DOHH2 (cell line): ENCODE measurements around the gene METTL2B.

Experiments used
- EZH2phosphoT487 ChIP-seq: fragments of 200-600 bp; sonication (generic); IDR thresholded peaks from 2 replicates; pipeline ENCODE4 v1.6.1; 2017; ENCODE audit warnings: borderline replicate concordance, mild to moderate bottlenecking, antibody characterized with exemption, low read length, moderate library complexity, mixed read lengths
- TF ChIP-seq, protein P1 (sequence below): fragments of 200-600 bp; sonication (generic); IDR thresholded peaks from one replicate; pipeline ENCODE4 v1.5.1; 2014; ENCODE audit warnings: antibody characterized with exemption, mild to moderate bottlenecking, low read depth, low read length; ENCODE audit not compliant: poor library complexity, severe bottlenecking

DNA sequence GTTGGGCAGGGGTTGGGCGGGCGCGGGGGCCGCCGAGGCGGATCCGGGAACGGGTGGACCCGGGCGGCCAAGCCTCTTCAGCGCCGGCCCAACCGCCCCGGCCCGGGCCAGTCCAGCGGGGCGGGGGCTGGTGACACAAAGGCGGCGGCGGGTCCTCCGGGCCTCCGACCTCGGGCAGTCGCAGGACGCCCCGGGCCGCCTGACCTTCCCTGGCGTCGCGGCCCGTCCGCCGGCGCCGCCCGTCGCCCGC is 54.2 kb downstream of the METTL2B start:
- TF ChIP-seq, protein P1, sequence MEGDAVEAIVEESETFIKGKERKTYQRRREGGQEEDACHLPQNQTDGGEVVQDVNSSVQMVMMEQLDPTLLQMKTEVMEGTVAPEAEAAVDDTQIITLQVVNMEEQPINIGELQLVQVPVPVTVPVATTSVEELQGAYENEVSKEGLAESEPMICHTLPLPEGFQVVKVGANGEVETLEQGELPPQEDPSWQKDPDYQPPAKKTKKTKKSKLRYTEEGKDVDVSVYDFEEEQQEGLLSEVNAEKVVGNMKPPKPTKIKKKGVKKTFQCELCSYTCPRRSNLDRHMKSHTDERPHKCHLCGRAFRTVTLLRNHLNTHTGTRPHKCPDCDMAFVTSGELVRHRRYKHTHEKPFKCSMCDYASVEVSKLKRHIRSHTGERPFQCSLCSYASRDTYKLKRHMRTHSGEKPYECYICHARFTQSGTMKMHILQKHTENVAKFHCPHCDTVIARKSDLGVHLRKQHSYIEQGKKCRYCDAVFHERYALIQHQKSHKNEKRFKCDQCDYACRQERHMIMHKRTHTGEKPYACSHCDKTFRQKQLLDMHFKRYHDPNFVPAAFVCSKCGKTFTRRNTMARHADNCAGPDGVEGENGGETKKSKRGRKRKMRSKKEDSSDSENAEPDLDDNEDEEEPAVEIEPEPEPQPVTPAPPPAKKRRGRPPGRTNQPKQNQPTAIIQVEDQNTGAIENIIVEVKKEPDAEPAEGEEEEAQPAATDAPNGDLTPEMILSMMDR, result no peak
- TF ChIP-seq EZH2phosphoT487, result no peak
